SIG-M5 (cell line): ENCODE measurements around the gene KAT14.
"Not testable (repeated sequence)": the region's sequence is repeated elsewhere in the genome, so short reads cannot be mapped to it uniquely, and the experiment has no call there.

Source experiments
- DNase-seq: peaks from one replicate; lab custom pipeline; 2025; lab: John Stamatoyannopoulos, UW

Gene KAT14, protein sequence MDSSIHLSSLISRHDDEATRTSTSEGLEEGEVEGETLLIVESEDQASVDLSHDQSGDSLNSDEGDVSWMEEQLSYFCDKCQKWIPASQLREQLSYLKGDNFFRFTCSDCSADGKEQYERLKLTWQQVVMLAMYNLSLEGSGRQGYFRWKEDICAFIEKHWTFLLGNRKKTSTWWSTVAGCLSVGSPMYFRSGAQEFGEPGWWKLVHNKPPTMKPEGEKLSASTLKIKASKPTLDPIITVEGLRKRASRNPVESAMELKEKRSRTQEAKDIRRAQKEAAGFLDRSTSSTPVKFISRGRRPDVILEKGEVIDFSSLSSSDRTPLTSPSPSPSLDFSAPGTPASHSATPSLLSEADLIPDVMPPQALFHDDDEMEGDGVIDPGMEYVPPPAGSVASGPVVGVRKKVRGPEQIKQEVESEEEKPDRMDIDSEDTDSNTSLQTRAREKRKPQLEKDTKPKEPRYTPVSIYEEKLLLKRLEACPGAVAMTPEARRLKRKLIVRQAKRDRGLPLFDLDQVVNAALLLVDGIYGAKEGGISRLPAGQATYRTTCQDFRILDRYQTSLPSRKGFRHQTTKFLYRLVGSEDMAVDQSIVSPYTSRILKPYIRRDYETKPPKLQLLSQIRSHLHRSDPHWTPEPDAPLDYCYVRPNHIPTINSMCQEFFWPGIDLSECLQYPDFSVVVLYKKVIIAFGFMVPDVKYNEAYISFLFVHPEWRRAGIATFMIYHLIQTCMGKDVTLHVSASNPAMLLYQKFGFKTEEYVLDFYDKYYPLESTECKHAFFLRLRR

DNA sequence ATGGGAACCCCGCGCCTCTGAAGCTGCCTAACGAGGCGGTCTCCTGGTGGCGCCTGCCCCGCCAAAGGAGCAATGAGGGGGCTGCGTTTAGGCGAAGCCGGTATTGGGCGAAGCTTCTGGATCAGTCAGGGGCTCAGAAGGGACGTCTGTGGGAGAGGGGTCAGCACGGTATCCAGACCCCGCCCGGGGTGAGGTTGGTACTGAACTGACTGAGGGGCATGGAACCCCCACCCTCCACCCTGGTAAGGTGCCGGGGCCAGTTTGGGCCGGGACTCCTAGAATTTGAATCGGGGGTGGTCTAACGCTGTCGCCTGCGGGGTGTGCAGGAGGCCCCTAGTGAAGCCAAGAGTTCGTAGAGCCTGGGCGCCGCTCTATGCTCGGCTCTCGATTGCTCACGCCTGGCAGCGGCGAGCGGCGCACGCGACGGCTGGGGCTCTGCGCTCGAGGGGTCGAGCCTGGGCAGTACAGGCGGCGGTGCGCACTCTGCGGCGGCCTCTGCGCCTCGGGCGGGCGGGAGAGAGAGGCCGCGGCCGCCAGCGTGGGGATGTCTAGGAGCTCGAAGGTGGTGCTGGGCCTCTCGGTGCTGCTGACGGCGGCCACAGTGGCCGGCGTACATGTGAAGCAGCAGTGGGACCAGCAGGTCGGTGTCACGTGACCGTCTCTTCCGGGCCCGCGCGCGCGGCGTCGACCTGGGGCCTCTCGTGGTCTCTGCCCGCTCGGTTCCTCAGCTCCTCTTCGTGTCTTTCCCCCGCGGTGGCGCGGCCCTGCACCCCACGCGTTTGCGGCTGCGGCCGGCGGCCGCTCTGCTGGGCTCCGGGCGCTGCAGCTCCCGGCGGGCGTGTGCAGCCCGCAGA, at the start of gene KAT14, which contains the start of gene PET117:
Gene KAT14 (plus strand): TSS at position 452 of the 854 bp plus-strand sequence. CDS start 4,798 bp downstream, outside the sequence.
Gene PET117 (plus strand): TSS at position 452 of the 854 bp plus-strand sequence. CDS start 93 bp downstream, at position 545.
- peak; percentile 30 for DNase-seq

DNA sequence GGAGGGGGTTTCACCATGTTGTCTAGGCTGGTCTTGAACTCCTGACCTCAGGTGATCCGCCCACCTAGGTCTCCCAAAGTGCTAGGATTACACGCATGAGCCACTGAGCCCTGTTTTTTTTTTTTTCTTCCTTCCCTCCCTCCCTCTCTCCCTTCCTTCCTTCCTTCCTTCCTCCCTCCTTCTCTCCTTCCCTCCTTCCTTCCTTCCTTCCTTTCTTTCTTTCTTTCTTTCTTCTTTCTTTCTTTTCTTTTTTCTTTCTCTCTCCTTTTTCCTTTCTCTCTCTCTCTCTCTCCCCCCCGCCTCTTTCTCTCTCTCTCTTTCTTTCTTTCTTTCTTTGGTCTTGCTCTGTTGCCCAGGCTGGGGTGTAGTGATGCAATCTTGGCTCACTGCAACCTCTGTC, 49.4 kb upstream of the KAT14 start:
- DNase-seq = not testable (repeated sequence)

DNA sequence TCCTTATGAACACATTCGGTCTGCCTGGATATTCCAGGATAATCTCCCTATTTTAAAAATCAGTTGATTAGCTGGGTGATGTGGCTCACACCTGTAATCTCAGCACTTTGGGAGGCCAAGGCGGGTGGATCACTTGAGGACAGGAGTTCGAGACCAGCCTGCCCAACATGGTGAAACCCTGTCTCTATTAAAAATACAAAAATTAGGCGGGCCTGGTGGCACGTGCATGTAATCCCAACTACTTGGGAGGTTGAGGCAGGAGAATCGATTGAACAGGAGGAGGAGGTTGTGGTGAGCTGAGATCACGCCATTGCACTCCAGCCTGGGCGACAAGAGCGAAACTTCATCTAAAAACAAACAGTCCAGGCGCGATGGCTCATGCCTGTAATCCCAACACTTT, 48.8 kb upstream of the KAT14 start:
- DNase-seq = not testable (repeated sequence)

DNA sequence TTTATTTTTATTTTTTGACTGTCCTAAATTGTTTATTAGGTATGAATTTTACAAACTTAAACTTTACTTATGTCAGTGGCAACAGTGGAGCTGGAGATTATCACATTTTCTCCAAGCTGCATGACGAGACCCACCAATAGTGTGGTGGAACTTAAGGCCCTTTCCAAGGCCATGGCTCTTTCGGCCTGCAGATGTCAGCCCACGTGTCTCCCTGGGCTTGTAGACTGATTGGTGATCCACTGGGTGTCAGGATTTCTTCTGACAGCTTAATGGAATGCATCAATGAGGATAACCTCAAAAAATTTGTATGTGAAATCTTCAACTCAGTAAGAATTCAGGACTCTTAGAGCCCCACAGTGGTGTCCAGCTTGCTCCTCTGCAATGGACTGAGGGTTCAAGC, 47.6 kb upstream of the KAT14 start:
- DNase-seq = no peak

DNA sequence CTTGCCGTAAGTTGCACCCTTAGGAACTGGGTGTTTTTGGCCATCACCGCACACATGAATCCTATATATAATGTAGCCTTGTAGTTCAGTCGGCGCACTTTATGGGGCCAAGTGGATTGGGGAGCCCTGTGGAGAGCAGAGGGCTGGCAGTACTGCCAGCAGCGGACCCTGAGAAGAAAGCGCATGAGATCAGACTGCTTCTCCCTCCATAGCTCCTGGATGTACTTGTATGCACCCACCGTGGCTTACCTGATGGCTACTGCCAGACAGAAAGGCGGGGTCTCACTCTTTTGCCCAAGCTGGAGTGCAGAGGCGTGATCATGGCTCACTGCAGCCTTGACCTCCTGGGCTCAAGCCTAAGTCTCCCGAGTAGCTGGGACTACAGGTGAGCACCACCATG, 47.2 kb upstream of the KAT14 start:
- no peak for DNase-seq

DNA sequence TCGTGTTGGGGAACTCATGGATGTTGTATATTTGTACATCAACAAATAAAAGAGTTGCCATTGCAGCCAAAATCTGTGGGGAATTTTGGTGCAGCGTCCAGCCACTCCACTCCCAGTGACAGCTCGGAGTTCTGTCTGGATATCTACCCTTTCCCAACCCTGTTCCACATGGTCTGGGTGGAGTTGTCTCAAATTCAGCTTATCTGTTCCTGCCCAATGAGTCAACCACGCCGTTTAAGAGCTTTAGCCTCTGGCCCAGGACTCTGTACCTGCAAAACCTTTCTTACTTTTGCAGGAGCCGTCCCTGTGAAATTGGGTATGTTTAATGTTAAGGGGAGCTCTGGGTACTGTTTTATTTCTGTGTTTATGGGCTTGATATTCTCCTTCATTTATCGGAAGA, 46.0 kb upstream of the KAT14 start:
- DNase-seq = no peak

DNA sequence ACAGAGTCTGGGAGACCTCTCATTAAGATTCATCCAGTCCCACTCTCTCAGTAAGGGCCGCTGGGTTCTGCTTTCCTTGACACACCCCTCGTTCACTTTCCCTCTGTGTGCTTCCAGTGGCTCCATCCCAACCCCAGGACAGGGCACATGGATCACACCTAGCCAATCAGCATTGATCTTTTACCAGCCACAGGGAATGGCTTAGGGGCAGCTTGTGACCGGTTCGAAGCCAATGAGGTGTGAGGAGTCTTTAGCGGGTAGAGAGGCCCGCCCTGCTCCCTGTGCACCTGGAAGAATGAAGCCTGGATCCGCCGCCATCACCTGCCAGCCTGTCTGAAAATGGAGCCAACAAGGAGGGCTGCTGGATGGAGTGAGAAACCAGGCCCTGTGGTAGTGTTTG, 44.8 kb upstream of the KAT14 start:
- DNase-seq = no peak

DNA sequence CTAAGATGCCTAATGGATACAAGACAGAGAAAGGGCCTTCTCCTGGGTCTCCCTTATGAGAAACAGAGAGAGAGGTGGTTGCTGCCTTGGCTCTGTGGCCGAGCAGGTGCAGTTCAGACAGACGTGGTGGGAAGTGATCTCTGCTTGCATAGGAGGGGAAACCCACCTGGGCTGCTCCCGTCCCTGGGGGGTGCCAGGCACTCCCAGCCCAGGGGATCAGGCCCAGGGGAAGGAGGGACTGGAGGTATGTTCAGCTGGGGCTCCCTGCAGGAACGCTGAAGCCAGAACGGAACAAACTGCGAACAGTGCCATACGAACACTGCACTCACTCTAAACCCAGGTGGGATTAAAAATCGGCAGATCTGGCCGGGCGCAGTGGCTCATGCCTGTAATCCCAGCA, 44.3 kb upstream of the KAT14 start:
- no peak for DNase-seq

DNA sequence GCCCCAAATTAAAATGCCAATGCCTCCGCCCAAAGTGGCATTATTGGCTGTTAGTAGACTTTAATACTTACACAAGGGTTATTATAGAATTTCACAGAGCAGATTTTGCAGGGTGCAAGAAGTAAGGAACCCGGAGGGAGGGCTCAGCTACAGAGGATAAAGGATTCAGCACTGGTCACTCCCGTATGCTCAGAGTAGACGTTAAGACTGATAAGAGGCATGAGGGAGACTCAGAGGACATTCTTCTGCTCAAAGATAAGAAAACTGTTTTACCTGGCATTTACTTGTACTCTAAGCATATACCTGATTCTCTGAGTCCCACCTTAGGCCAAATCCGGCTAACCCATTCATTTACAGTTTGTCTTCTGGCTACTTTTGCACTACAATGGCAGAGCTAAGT, 43.5 kb upstream of the KAT14 start:
- no peak for DNase-seq

DNA sequence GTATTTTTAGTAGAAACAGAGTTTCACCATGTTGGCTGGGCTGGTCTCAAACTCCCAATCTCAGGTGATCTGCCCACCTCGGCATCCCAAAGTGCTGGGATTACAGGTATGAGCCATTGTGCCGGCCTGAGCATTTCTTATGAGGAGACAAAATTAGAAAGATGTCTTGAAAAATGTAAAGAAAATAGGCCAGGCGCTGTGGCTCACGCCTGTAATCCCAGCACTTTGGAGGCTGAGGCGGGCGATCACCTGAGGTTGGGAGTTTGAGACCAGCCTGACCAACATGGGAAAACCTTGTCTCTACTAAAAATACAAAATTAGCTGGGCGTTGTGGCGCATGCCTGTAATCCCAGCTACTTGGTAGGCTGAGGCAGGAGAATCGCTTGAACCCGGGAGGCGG, 37.1 kb upstream of the KAT14 start:
- not testable (repeated sequence) for DNase-seq

DNA sequence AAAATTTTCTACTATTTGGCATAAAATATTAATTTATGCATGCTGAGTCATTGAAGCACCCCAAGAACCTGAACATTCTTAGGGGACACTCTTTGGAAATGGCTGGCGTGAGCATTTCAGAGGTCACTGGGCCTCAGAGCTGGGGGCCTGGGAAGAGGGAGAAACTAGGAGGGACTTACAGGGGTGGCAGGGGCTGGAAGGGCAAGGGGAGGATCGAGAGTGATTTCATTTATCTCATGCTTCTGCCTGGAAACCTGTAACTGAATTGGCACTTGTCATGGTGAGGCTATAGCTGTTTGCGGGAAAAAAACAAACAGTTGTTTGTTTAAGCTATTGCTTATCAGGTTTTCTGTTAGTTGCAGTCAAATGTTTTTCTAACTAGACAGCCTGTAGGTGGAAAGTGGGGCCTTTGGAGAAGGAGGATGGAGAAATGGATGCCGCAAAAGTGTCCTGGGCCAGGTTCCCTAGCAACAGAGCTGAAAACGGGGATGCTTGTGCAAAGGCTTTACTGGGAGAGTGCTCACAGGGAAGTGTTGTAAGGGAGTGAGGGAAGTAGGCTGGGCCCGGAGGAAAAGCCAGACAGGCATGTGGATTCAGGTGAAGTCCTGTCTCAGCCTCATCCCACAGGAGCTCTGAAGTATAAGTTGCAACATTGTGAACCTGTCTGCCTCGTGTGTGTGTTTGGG, 36.4 kb upstream of the KAT14 start:
- DNase-seq = no peak

DNA sequence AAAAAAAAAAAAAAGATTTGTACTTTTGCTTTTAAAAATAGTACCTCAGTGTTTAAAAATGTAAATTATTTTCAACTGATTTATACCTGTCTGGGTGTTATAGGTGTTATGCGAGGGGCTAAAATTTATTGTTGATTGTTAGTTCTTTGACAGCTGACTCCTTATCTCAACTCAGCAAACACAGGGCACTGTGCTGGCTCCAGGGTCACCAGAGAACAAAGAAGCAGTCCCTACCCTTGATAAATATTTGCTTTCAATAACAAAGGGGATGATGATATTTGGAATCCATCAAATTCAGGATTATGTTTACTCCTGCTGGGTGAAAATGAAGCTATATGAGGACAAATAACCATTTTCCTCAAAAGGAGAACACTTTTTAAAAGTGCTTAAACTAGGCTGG, 34.2 kb upstream of the KAT14 start:
- no peak for DNase-seq

DNA sequence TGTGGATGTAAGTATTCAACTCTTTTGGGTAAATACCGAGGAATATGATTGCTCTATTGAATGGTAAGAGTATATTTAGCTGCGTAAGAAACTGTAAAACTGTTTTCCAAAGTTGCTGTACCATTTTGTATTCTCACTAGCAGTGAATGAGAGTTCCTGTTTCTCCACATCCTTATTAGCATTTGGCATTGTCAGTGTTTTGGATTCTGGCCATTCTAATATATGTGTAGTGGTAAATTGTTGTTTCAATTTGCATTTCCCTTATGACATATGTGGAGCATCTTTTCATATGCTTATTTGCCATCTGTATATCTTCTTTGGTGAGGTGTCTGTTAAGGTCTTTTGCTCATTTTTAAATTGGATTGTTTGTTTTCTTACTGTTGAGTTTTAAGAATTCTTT, 29.3 kb upstream of the KAT14 start:
- DNase-seq = no peak

DNA sequence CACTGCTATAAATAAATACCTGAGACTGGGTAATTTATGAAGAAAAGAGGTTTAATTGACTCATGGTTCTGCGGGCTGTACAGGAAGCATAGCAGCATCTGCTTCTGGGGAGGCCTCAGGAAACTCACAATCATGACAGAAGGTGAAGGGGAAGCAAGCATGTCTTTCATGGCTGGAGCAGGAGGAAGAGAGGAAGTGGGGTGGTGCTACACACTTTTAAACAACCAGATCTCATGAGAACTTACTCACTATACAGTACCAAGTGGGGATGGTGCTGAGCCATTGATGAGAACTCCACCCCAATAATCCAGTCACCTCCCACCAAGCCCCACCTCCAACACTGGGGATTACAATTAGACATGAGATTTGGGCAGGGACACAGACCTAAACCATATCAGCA, 9.1 kb upstream of the KAT14 start:
- not testable (repeated sequence) for DNase-seq

DNA sequence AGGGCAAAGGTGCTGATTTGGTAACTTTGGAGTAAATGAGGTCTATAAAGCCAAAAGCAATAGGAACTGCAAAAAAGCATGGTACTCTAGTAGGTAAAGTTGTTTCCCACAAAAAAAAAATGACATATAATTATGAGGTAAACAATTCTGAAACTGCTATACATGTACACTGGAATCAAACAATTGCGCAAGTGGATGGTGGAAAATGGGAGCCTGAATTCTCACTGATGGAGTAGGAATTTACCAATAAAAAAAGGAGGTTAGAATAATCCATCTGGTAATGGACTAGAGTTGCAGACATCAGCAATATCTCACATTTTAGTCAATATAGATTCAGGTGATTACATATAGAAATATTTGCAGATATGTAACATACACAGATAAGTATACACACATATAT, 5.0 kb upstream of the KAT14 start:
- no peak for DNase-seq

DNA sequence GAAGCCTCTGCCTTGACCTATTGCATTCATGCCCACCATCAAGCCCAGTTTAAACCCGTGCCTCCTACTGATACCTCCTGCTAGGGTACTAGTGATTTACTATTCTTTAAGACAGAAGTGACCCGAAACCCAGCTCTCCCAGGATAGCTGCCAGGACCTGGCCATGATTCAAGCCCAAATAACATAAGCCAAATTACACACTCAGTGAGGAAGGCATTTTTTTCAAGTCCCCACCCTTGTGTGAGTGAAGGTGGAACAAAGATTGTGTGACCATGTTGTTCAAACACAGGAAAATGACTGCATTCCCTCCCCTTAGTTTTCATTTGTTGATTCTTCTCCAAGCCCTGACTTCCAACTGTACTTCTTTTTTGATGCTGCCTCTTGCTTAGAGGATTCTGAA, 3.7 kb upstream of the KAT14 start:
- no peak for DNase-seq

DNA sequence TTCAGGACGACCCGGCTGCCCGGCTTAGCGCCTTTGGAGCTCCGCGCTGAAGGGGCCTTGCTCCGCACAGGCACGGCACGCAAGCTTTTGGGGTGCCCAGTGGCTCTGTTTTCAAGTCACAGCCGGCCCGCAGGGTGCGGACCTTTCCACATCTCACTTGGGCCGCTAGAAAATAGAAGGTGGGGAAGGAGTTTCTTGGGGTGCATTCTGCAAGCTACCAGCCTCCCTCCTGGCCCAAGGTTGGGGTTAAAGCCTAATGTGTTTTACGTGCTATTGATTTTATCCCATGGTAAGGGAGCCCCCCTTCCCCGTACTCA, 561 bp downstream of the KAT14 start:
- no peak for DNase-seq

DNA sequence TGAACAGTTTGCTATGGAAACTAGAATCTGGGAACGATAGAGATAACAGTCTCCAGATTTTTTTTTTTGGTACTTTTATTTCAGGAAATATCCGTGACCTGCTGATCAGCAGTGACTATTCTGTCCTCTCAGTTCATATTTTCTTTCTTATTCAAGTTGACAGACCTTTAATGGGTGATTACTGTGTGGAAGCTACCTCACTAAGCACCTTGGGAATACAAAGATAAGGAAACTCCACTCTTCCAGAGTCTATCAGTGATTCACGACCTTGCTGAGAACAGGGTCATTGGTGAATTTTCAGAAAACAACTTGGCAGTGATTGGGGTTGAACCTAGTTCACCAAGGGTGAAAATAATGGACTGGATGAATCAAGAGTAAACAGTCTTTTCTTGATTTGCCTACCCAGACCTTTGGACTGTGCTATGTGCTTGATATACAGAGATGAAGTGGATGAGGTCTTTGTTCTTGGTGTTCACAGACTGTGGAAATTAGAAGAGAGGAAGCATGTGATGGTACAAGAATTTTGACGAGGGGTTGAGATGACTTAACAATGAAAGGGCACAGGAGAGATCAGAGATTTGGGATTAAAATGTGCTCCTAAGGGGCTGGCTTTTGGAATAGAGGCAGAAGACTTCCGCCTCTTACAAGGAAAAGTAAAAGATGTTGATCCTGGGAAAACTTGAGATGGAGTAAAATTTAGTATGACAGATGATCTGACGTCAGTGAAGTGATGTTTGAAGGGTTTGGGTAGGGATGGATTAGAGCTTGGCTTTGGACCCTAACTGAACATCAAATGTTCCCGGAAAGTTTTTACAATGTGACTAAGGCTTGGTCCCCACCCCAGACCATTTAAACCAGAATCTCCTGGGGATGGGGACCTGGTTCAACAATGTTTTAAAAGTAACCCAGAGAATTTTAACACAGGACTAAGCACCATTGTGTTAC, 1.2 kb downstream of the KAT14 start:
- no peak for DNase-seq

DNA sequence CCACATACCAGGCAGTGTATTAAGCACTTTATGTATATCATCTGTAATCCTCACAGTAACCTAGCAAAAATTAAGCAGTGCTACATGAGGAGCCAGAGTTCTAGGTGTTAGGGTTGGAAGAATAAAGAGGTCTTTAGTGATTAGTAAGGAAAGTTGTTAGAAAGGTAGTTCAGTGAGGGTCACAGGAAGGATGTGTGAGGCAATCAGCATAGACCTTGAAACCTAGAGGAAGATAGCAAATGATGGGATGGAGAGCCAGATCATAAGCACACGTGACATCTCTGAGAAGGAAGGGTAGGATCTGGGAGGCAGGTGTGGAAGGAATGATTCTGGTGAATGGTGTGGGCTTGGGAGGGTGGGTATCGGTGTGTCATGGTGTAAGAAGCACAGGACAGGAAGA, 2.2 kb downstream of the KAT14 start:
- DNase-seq = no peak

DNA sequence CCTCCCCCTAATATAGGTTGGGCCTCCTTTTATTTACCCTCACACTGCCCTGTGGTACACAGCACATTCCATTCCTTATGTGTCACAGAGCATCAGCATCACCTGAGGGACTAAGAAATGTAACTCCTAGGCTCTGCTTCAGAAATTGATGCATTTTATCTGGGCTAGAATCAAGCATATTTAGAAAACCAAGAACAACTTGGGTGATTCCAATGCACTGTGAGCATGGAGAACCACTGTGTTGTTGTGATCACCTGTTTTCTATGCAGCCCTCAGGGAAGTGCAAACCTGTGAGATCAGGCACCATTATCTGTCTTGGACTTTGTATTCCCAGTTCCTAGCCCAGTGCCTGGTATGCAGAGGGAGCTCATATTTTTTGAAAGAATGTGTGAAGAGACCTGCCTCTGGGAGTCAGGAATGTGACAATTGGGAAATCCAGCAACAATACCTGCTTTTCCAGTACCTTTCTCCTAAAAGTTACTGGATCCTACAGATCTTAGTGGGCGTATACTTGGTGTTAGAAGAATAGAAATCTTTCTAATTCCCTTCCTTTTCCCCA, 7.0 kb downstream of the KAT14 start:
- no peak for DNase-seq
